Heart left ventricle (tissue), 16 donors: Measurements from ENCODE around the gene RASL11B. TPM values are rescaled to one million over a fixed set of nuclear protein-coding genes. Genes with fewer than 3 reads are reported as not detected.

Experiments used
- ATAC-seq, 4 donors: fragments of 200-7000 bp; cut with Tn5 transposase; one replicate each; pipeline ENCODE4 v1.9.1; 2020 to 2022; ENCODE audit warnings: moderate library complexity in 4 of 4, mild to moderate bottlenecking in 3 of 4, moderate number of reproducible peaks in 1 of 4
- DNase-seq, 5 donors: peaks; one replicate each; pipeline ENCODE4 v3.0.0-alpha.2; 2020
- H3K27ac ChIP-seq, 12 donors: fragments of 200-600 bp; sonication (generic) in 4 of 12; one replicate each; pipeline versions ENCODE4 v1.5.0 to v1.8.0; 2016 to 2022; ENCODE audit warnings: mild to moderate bottlenecking in 2 of 12
- H3K27me3 ChIP-seq, 9 donors: fragments of 200-600 bp; sonication (generic) in 2 of 9; one replicate each; pipeline versions ENCODE4 v1.5.1 to v1.8.0; 2016 to 2022; ENCODE audit warnings: mild to moderate bottlenecking in 3 of 9
- H3K36me3 ChIP-seq, 9 donors: fragments of 200-600 bp; sonication (generic) in 2 of 9; one replicate each; pipeline versions ENCODE4 v1.5.0 to v1.8.0; 2018 to 2022; ENCODE audit warnings: mild to moderate bottlenecking in 2 of 9
- H3K4me1 ChIP-seq, 12 donors: fragments of 200-600 bp; sonication (generic) in 4 of 12; one replicate each; pipeline versions ENCODE4 v1.5.0 to v1.8.0; 2016 to 2022; ENCODE audit warnings: mild to moderate bottlenecking in 3 of 12
- H3K4me3 ChIP-seq, 12 donors: fragments of 200-600 bp; sonication (generic) in 4 of 12; one replicate each; pipeline versions ENCODE4 v1.5.0 to v1.8.0; 2017 to 2022; ENCODE audit warnings: mild to moderate bottlenecking in 9 of 12, moderate library complexity in 4 of 12
- H3K9me3 ChIP-seq, 12 donors: fragments of 200-600 bp; sonication (generic) in 4 of 12; one replicate each; pipeline versions ENCODE4 v1.5.0 to v1.8.0; 2016 to 2022; ENCODE audit warnings: mild to moderate bottlenecking in 1 of 12
- CTCF ChIP-seq, 12 donors: fragments of 200-600 bp; sonication (generic) in 4 of 12; IDR thresholded peaks; one replicate each; pipeline versions ENCODE4 v1.5.0 to v1.8.0; 2018 to 2022; ENCODE audit warnings: antibody characterized with exemption in 12 of 12, mild to moderate bottlenecking in 5 of 12
- POLR2A ChIP-seq, 2 donors: fragments of 450-650 bp; IDR thresholded peaks; one replicate each; pipeline ENCODE4 v1.6.1; 2017; ENCODE audit warnings: antibody characterized with exemption in 2 of 2, mild to moderate bottlenecking in 2 of 2, moderate library complexity in 2 of 2
- WGBS, 4 donors: extraction: QIAGEN DNeasy Blood & Tissue Kit in 2 of 4; methylation state at CpG; one replicate each; pipeline versions ENCODE4 v1.1.5 to v1.1.7; 2013 to 2018; 5-methylcytosine and 5-hydroxymethylcytosine counted together
- intact Hi-C, 10 donors: fragments of 100-400 bp; cut with DNase I; formaldehyde crosslinking; loops; one replicate each; pipeline versions ENCODE4 v1.11.1 to v1.14.2; 2022
- polyA plus RNA-seq, 2 donors: library from polyadenylated mRNA; stranded (reverse); fragments of 200-250 nt; gene quantifications; one replicate each; pipeline ENCODE4 v1.2.3, GENCODE V29; 2013
- total RNA-seq, 9 donors: library from RNA; depleted of rRNA in 2 of 9; stranded (reverse); fragments of >200 nt in 2 of 9; fragmentation: NEBNext Ultra II Directional in 3 of 9; extraction: Animal tissue kit (Norgen Biotek cat#: 25700) in 3 of 9; gene quantifications; one replicate each; pipeline versions ENCODE4 v1.1.0 to v1.2.4, GENCODE V29; 2016 to 2023
- donor health status: ischemic (EF 13 %, LVEDD 7.1; RV severe dilation, severe dysfunction).
- donor health status: healthy with polysubstance abuse.
- donor health status: DM: no; HTN: yes; CAD: no.
- donor health status: DM: no; HTN: no; CAD: no.
- donor health status: ischemic (EF 25% LVEDD 6.9; RV normal size, moderate dysfunction).
- donor health status: ischemic (EF 25% LVEDD 5.7; RV mildly dilated, moderate dysfunction).
- donor health status: healthy.
- donor health status: DM: yes; HTN: yes; CAD: no.
- donor health status: ischemic (EF 35%, LVEDD 5.7; RV mildly dilated, moderate dysfunction).
- donor health status: nonischemic (EF 11% LVEDD 7.7; RV severe dilation, severe dysfunction).
- donor health status: DM: yes; HTN: yes; CAD: no.
- donor health status: PGD.
- donor health status: ischemic (EF 29% LVEDD 5.4; RV normal size, mild dysfunction).
- donor health status: nonischemic (EF 23%, LVEDD 6.1; RV moderate dilation, normal function).

RASL11B gene
- total and polyA plus RNA-seq, 11 donors, result 2.7 to 16.1 (median 5.5) TPM

GRCh38 chr4:52869656-52870055 is 7.5 kb downstream of the RASL11B start:
- H3K27me3 ChIP-seq, result no peaks in the 10 kb centered on the region
- peak overlapping the region in 10 of 12 donors; percentile 34 to 81 (median 58) for H3K27ac ChIP-seq
- no peak for TF ChIP-seq POLR2A (IDR thresholded peaks at IDR 0.05)
- no peak for TF ChIP-seq CTCF (IDR thresholded peaks at IDR 0.05)
- peaks cover 0 to 76% (median 47%) of the 10 kb centered on the region in 12 donors for H3K4me1 ChIP-seq
- DNase-seq (no peak), ATAC-seq (no peak)
- no peaks in the 10 kb centered on the region for H3K9me3 ChIP-seq
- intact Hi-C loops, result loop anchor here (5.0 to 10.0 kb wide), 15 partner anchors 43 to 495 kb away; partner anchors contain the start of gene USP46 (in 1 of the 10)
- H3K4me3 ChIP-seq, result peak overlapping the region in 1 of 12 donors; percentile 6
- WGBS, 4 donors, result 63 to 89% (median 83%) methylated on average over 1 of the region's 1 CpG
- peaks cover 0 to 23% (median 6%) of the 10 kb centered on the region in 9 donors for H3K36me3 ChIP-seq

DNA sequence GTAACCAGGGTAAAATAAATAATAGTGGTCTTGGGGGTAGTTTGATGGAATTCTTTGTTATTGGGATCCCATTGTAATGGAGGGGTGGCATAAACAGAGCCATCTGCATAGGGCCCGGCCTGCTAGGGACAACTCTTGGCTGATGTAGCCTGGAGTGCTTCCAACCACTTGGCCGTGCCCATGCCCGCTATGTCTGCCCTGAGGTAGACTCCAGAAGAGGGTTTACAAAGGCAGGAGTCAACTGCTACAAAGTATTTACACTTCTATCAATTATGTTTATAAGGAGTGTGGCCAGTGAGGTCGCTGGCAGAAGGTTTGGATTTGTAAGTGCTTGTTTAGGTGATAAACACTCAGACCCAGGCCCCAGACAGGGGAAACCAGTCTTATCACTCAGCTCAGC is 8.1 kb downstream of the RASL11B start:
- DNase-seq (peak in 4 of 5 donors; percentile 47 to 75 (median 62)), ATAC-seq (peak; percentile 53 to 67 (median 59))
- WGBS, 4 donors, result 40 to 63% (median 57%) methylated on average over 4 of the region's 4 CpGs
- Histone ChIP-seq H3K4me1 (peaks cover 0 to 70% (median 42%) of the 10 kb centered on the region in 12 donors), H3K27me3 (no peaks in the 10 kb centered on the region), H3K4me3 (no peak overlapping the region), H3K36me3 (peaks cover 0 to 22% (median 6%) of the 10 kb centered on the region in 9 donors), H3K27ac (peak overlapping the region in 5 of 12 donors; percentile 11 to 73 (median 59)), H3K9me3 (no peaks in the 10 kb centered on the region)
- no peak for TF ChIP-seq POLR2A (IDR thresholded peaks at IDR 0.05)
- TF ChIP-seq CTCF (IDR thresholded peaks at IDR 0.05), result no peak
- intact Hi-C loops, result loop anchor here in 4 of 10 donors (5.0 to 10.0 kb wide), 5 partner anchors 42 to 323 kb away; no protein-coding TSS in a partner anchor

DNA sequence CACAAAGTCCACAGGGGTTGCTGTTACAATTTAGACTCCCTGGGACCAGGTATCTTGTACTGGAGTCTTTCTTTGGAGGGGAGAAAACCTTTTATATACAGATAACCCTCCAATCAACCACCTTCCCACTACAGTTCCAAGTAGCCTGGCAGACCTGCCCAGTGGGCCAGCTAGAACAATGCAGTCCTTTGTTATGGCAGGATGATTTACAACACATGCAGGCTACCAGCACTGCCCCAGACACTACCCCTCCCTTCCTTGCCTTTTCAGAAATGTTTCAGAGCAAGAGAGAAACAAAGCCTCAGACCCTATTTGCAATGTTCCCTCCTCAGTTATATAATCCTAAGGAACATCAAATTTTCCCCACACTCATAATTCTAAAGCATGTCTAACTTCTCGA is 11.1 kb downstream of the RASL11B start:
- no peak for ATAC-seq
- no peak for DNase-seq
- Histone ChIP-seq H3K27me3 (no peaks in the 10 kb centered on the region), H3K36me3 (peaks cover 0 to 6% (median 0%) of the 10 kb centered on the region in 9 donors), H3K27ac (peak overlapping the region in 1 of 12 donors; percentile 33), H3K4me3 (no peak overlapping the region), H3K9me3 (no peaks in the 10 kb centered on the region), H3K4me1 (peaks cover 0 to 45% (median 28%) of the 10 kb centered on the region in 12 donors)
- 70 to 85% (median 79%) methylated on average over 1 of the region's 1 CpG for WGBS, 4 donors
- TF ChIP-seq POLR2A (IDR thresholded peaks at IDR 0.05), result no peak
- no peak for TF ChIP-seq CTCF (IDR thresholded peaks at IDR 0.05)
- intact Hi-C loops, result loop anchor here in 4 of 10 donors (5.0 to 10.0 kb wide), 5 partner anchors 39 to 326 kb away; no protein-coding TSS in a partner anchor

DNA sequence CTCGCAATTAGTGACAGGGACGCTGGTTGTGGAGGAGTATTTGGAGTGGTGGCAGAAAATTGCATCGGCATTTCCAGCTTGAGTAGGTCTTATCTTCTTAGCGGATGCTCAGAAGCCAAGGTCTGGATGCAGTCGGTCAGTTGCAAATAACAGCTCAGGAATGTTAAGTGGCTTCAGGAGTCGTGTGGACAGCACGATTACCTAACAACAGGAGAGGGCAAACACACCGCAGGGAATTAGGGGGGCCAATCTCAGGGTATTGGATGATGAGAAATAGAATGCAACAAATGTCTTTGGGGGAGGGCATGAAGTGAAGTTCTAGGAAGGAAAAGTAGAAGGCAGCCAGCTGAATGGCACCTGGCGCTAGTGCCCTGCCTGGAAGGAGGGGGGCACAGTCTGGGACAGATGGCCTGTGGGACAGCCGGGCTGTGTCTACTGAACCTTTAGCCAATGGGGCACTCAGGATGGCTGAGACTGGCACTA is 11.8 kb downstream of the RASL11B start:
- H3K4me1 ChIP-seq, result peaks cover 0 to 38% (median 23%) of the 10 kb centered on the region in 12 donors
- no peaks in the 10 kb centered on the region for H3K27me3 ChIP-seq
- TF ChIP-seq CTCF (IDR thresholded peaks at IDR 0.05), result no peak
- peak; percentile 49 to 64 (median 58) for ATAC-seq
- intact Hi-C loops, result loop anchor here in 4 of 10 donors (5.0 to 10.0 kb wide), 5 partner anchors 38 to 327 kb away; no protein-coding TSS in a partner anchor
- H3K27ac ChIP-seq, result peak overlapping the region in 7 of 12 donors; percentile 2 to 45 (median 30)
- 39 to 50% (median 47%) methylated on average over 10 of the region's 10 CpGs for WGBS, 4 donors
- H3K4me3 ChIP-seq, result no peak overlapping the region
- peak in 2 of 5 donors; percentile 48 to 51 for DNase-seq
- H3K36me3 ChIP-seq, result peaks cover 0 to 6% (median 0%) of the 10 kb centered on the region in 9 donors
- no peaks in the 10 kb centered on the region for H3K9me3 ChIP-seq
